HFFc6 (cell line): ENCODE data around the gene SEPHS1. TPM values are rescaled to one million over a fixed set of nuclear protein-coding genes. Genes with fewer than 3 reads are reported as not detected.

Experiments
- DNase-seq: peaks from one replicate; pipeline ENCODE4 v3.0.0-alpha.2; 2018
- H3K27ac Mint-ChIP-seq: 2 replicates; pipeline ENCODE4 v1.8.0; 2020; ENCODE audit warnings: mild to moderate bottlenecking, mixed read lengths
- H3K27me3 Mint-ChIP-seq: 2 replicates; pipeline ENCODE4 v1.8.0; 2021; ENCODE audit warnings: mild to moderate bottlenecking, moderate library complexity, mixed read lengths; ENCODE audit not compliant: insufficient read depth
- H3K36me3 Mint-ChIP-seq: 2 replicates; pipeline ENCODE4 v1.8.0; 2021; ENCODE audit warnings: low read depth, mixed read lengths
- H3K4me1 Mint-ChIP-seq: 2 replicates; pipeline ENCODE4 v1.8.0; 2020; ENCODE audit warnings: low read depth, mixed read lengths
- H3K4me3 Mint-ChIP-seq: 2 replicates; pipeline ENCODE4 v1.8.0; 2020; ENCODE audit warnings: mild to moderate bottlenecking, moderate library complexity, mixed read lengths
- H3K9me3 Mint-ChIP-seq: 2 replicates; pipeline ENCODE4 v1.8.0; 2020; ENCODE audit warnings: mild to moderate bottlenecking, mixed read lengths
- total RNA-seq, 6 experiments: library from RNA; stranded (reverse); fragmentation: NEBNext Ultra II Directional; extraction: Animal tissue kit (Norgen Biotek cat#: 25700); gene quantifications; 2 replicates in 1 of 6; 3 replicates in 5 of 6; pipeline ENCODE4 v1.2.3, GENCODE V29; 2021
- TF ChIP-seq, protein P1 (sequence below): fragments of 200-600 bp; sonication (generic); IDR thresholded peaks from 2 replicates; pipeline ENCODE4 v1.5.0; 2021; ENCODE audit warnings: antibody characterized with exemption, mild to moderate bottlenecking

Gene SEPHS1
- total RNA-seq, 6 experiments from 2014 or later, result 34.1 to 49.3 (median 40.5) TPM

DNA sequence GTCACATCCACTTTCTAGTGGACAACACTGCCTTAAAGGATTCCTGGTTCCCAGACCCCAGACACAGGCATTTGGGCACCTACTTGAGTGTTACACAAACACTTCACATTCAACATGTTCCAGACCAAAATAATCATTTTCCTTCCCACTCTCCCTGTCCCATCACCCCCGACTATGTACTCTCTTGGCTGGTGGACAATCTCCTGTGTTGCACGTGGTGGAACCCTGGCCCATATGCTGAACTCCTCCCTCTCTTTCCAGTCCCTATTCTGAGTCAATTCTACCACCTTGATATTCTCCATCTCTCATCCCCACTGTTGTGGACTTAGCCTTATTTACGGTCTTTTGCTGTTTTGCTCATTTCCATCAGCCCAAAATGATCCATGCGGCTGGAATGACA is 8.3 kb upstream of the SEPHS1 start:
- H3K27me3 Mint-ChIP-seq, result peaks cover 19% of the 10 kb centered on the region
- 0 out of 2 replicates have a peak, but pooled peaks cover 4% of the 10 kb centered on the region for H3K4me1 Mint-ChIP-seq
- H3K36me3 Mint-ChIP-seq, result no peaks in the 10 kb centered on the region
- no peak overlapping the region for H3K27ac Mint-ChIP-seq
- DNase-seq, result no peak
- H3K4me3 Mint-ChIP-seq, result no peak overlapping the region
- H3K9me3 Mint-ChIP-seq, result no peaks in the 10 kb centered on the region
- TF ChIP-seq, protein P1, sequence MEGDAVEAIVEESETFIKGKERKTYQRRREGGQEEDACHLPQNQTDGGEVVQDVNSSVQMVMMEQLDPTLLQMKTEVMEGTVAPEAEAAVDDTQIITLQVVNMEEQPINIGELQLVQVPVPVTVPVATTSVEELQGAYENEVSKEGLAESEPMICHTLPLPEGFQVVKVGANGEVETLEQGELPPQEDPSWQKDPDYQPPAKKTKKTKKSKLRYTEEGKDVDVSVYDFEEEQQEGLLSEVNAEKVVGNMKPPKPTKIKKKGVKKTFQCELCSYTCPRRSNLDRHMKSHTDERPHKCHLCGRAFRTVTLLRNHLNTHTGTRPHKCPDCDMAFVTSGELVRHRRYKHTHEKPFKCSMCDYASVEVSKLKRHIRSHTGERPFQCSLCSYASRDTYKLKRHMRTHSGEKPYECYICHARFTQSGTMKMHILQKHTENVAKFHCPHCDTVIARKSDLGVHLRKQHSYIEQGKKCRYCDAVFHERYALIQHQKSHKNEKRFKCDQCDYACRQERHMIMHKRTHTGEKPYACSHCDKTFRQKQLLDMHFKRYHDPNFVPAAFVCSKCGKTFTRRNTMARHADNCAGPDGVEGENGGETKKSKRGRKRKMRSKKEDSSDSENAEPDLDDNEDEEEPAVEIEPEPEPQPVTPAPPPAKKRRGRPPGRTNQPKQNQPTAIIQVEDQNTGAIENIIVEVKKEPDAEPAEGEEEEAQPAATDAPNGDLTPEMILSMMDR, result no peak

DNA sequence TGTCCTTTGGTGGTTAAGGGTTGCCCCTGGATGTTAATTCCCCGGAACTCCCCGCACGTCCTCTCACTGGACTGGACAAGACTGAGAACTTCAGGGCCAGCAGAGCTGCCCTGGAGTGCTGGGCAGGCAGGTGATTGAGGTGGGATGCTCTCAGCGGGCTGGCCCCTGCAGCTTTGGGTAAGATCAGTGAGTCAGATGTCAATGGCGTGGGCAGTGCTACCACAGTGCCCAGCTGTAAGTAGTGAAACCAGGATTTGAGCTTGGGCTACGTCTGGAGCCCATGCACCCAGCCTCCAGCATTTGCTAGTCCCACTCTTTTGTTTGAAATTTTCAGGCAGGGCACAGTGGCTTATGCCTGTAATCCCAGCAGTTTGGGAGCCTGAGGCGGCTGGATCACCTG is 6.7 kb upstream of the SEPHS1 start:
- no peak for DNase-seq
- Mint-ChIP-seq H3K36me3 (no peaks in the 10 kb centered on the region), H3K27ac (no peak overlapping the region), H3K4me3 (no peak overlapping the region), H3K9me3 (no peaks in the 10 kb centered on the region), H3K4me1 (peaks cover 11% of the 10 kb centered on the region), H3K27me3 (peaks cover 19% of the 10 kb centered on the region)
- TF ChIP-seq, protein P1, result no peak

DNA sequence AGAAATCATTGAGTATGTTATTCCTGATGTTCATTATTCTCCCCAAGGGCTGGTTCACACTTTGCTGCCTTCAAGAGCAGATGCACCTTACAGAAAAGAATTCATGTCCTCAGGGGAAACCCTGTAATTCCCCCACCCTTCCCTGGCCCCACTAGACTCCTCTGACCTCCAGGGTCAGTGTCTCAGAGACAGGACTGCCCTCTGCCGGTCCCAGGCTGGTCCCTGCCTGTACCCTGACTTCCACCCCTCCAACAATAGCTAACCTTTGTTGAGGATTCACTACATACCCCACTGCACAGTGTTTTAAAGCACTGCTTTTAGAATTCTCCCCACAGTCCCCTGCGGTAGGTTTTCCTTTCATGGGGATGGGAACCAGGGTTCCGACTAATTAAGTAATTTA is 4.4 kb upstream of the SEPHS1 start:
- Mint-ChIP-seq H3K27ac (no peak overlapping the region), H3K9me3 (no peaks in the 10 kb centered on the region), H3K4me3 (no peak overlapping the region), H3K36me3 (no peaks in the 10 kb centered on the region), H3K27me3 (peaks cover 15% of the 10 kb centered on the region), H3K4me1 (peaks cover 23% of the 10 kb centered on the region)
- TF ChIP-seq, protein P1, result no peak; the same call in 1 of the 2 replicates
- no peak for DNase-seq

DNA sequence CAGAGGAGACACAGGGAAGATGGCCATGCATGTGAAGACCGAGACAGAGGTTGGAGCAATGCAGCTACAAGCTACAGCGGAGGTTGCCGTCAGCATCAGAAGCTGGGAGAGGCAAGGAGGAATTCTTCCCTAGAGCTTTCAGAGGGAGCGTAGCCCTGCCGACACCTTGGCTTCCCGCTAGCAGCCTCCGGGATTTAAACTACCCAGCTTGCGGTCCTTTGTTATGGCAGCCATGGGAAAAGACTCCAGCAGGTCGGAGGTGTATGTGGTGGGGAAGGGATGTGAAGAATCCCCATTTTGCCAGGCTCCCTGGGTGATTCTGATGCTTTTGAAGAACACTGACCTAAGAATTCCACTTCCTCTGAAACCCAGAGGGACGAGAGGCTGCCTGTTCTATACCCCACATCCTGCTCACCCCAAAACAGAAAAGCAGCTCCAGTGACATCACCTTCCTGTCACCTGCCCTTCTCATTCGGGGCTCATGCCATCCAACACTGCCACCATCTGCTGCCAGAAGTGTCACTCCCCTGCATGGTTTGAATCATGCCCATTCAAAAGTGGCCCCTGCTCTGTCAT is 3.3 kb upstream of the SEPHS1 start:
- H3K27ac Mint-ChIP-seq, result no peak overlapping the region
- H3K4me3 Mint-ChIP-seq, result no peak overlapping the region
- H3K27me3 Mint-ChIP-seq, result peaks cover 13% of the 10 kb centered on the region
- H3K36me3 Mint-ChIP-seq, result no peaks in the 10 kb centered on the region
- TF ChIP-seq, protein P1, result no peak
- H3K9me3 Mint-ChIP-seq, result no peaks in the 10 kb centered on the region
- no peak for DNase-seq
- peaks cover 26% of the 10 kb centered on the region for H3K4me1 Mint-ChIP-seq

DNA sequence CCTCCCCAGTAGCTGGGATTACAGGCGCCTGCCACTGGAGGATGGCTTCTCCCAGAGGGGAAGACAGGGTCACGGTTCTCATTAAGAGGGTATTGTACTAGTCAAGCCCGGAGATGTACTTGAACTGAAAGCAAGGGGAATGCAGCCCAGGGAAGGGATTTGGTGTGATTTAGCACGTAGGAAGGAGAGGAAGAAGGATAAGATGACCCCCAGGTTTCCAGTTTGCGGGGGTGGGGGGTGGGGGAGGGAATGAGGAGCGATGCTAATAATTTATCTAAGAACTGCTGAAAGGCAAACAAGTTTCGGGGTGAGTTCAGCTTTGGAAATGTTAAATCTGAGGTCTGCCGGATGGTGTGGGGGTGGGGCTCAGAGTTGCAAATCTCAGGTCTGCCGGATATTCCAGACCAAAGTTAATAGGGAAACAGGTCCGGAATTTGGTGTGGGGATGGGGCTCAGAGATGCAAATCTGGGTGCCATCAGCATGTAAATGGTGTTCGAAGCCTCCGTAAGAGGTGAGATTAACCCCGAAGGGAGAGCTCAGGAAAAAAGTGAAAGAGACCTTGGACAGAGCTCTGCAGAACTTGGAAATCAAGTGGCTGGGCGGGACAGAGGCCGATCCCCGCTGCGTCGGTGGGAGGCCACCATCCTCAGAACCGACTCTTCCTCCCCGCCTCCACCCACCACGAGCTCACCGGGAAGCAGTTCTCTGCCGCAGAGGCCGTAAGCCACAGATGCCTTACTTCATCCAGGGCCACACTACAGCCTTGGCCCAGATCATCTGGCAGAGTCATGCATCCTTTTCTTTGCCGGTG is 1.6 kb upstream of the SEPHS1 start:
- H3K36me3 Mint-ChIP-seq, result no peaks in the 10 kb centered on the region
- H3K4me1 Mint-ChIP-seq, result peaks cover 38% of the 10 kb centered on the region
- H3K27ac Mint-ChIP-seq, result no peak overlapping the region; the same call in 1 of the 2 replicates
- DNase-seq, result peak; percentile 41
- H3K9me3 Mint-ChIP-seq, result no peaks in the 10 kb centered on the region
- H3K4me3 Mint-ChIP-seq, result peak overlapping the region; percentile 92
- peaks cover 9% of the 10 kb centered on the region for H3K27me3 Mint-ChIP-seq
- TF ChIP-seq, protein P1, result no peak
